Breast epithelium (tissue), 3 donors: ENCODE measurements around the gene RBFOX1.

ENCODE experiments used
- POLR2A ChIP-seq: fragments of 450-650 bp; IDR thresholded peaks from one replicate; pipeline ENCODE4 v1.6.1; 2016; ENCODE audit warnings: antibody characterized with exemption, mild to moderate bottlenecking, moderate library complexity
- POLR2AphosphoS5 ChIP-seq, 3 donors: sonication (generic); formaldehyde crosslinking; IDR thresholded peaks; one replicate each; pipeline ENCODE4 v1.6.1; 2017; ENCODE audit warnings: antibody characterized with exemption in 3 of 3
- TF ChIP-seq, protein P1 (sequence below), 3 donors: fragments of 450-650 bp; IDR thresholded peaks; one replicate each; pipeline ENCODE4 v1.5.1; 2016 to 2017; ENCODE audit warnings: antibody characterized with exemption in 3 of 3, mild to moderate bottlenecking in 3 of 3, moderate library complexity in 3 of 3

GRCh38 chr16:7400117-7400890 lies 67.7 kb downstream of the RBFOX1 start:
- TF ChIP-seq, protein P1, sequence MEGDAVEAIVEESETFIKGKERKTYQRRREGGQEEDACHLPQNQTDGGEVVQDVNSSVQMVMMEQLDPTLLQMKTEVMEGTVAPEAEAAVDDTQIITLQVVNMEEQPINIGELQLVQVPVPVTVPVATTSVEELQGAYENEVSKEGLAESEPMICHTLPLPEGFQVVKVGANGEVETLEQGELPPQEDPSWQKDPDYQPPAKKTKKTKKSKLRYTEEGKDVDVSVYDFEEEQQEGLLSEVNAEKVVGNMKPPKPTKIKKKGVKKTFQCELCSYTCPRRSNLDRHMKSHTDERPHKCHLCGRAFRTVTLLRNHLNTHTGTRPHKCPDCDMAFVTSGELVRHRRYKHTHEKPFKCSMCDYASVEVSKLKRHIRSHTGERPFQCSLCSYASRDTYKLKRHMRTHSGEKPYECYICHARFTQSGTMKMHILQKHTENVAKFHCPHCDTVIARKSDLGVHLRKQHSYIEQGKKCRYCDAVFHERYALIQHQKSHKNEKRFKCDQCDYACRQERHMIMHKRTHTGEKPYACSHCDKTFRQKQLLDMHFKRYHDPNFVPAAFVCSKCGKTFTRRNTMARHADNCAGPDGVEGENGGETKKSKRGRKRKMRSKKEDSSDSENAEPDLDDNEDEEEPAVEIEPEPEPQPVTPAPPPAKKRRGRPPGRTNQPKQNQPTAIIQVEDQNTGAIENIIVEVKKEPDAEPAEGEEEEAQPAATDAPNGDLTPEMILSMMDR (IDR thresholded peaks at IDR 0.05), result no peak
- no peak for TF ChIP-seq POLR2AphosphoS5 (IDR thresholded peaks at IDR 0.05)
- no peak for TF ChIP-seq POLR2A
